Stomach smooth muscle (tissue), 2 donors: ENCODE measurements around the gene SCN2B.

ENCODE experiments used
- H3K27ac ChIP-seq: one replicate; pipeline ENCODE4 v1.7.0; 2013; ENCODE audit warnings: mild to moderate bottlenecking, low read length, inconsistent platforms
- H3K27me3 ChIP-seq, 2 donors: one replicate each; pipeline ENCODE4 v1.7.0; 2013; ENCODE audit warnings: low read length in 2 of 2; ENCODE audit not compliant: insufficient read depth in 2 of 2, control insufficient read depth in 1 of 2
- H3K36me3 ChIP-seq, 2 donors: one replicate each; pipeline ENCODE4 v1.7.0; 2013; ENCODE audit warnings: low read length in 2 of 2; ENCODE audit not compliant: control insufficient read depth in 2 of 2, insufficient read depth in 2 of 2
- H3K4me1 ChIP-seq: one replicate; pipeline ENCODE4 v1.7.0; 2013; ENCODE audit warnings: low read length; ENCODE audit not compliant: control insufficient read depth, insufficient read depth
- H3K4me3 ChIP-seq, 2 donors: one replicate each; pipeline ENCODE4 v1.7.0; 2013; ENCODE audit warnings: low read length in 2 of 2
- H3K9ac ChIP-seq, 2 donors: one replicate each; pipeline ENCODE4 v1.7.0; 2013; ENCODE audit warnings: low read length in 2 of 2, mild to moderate bottlenecking in 1 of 2
- H3K9me3 ChIP-seq, 2 donors: one replicate each; pipeline ENCODE4 v1.7.0; 2013; ENCODE audit warnings: low read length in 2 of 2; ENCODE audit not compliant: control insufficient read depth in 2 of 2
- donor health status: healthy.
- donor health status: Pancreatic carcinoma.

The SCN2B gene

DNA sequence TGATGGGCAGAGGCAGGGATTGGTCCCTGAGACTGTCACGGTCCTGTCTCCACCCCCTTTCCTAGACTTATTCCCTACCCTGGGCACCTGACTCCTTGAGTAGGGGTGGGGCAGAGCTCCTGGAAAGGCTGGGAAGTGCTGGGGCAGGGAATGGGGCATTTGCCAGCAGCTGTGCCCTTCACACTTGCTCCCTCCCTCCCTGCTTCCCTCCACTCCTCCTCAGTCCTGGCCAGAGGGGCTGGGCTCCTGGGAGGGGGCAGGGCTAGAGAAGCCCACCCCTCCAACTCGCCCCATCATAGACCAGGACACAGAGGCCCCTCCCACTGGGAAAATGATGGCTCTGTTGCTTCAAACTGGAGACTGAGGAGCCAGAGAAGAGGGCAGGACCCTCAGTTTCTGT lies 11.6 kb downstream of the SCN2B start:
- Histone ChIP-seq H3K27ac (no peak overlapping the region), H3K27me3 (peaks cover 7 to 23% of the 10 kb centered on the region in 2 donors), H3K4me1 (peaks cover 4% of the 10 kb centered on the region), H3K9me3 (no peaks in the 10 kb centered on the region), H3K9ac (no peak overlapping the region), H3K36me3 (no peaks in the 10 kb centered on the region), H3K4me3 (no peak overlapping the region)

DNA sequence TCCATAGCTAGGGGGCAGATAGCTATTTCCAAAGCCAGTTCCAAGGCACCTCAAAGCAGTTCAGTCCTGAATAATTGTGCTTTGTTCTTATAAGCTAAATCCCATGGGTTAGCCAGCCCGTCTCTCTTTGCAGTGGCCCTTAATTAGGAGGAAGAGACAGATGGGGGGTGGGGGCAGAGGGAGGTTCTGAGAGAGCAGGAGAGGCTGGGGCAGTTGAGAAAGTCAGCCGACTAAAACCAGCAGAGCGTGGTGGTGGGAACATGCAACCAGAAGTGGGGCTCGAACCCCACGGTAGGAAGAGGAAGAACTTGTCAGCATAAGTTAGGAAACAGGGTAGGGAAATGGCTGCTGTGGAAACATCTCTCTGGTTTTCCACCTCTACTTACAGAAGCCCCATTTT lies 12.9 kb downstream of the SCN2B start:
- H3K27me3 ChIP-seq, result peaks cover 12 to 29% of the 10 kb centered on the region in 2 donors
- H3K9me3 ChIP-seq, result no peaks in the 10 kb centered on the region
- no peaks in the 10 kb centered on the region for H3K4me1 ChIP-seq

DNA sequence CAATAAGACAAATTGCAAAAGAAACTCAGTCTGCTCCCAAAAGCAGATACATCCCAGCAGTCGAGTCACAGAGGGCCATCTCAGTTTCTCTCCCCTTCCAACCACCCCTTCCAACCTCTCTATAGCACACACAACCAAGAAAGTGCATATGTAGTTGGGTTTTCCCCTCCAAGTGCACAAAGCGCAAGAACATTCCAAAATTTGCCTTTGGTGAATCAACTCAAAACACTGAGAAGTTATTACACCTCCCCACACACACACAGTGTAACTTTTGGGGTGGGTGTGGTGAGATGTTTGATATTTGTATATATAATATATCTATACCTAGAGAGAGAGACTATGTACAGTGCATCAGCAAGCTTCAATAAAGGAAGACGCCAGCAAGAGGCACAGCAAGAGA lies 13.6 kb downstream of the SCN2B start:
- no peaks in the 10 kb centered on the region for H3K4me1 ChIP-seq
- H3K36me3 ChIP-seq, result no peaks in the 10 kb centered on the region
- no peak overlapping the region for H3K9ac ChIP-seq
- H3K27me3 ChIP-seq, result peaks cover 12 to 29% of the 10 kb centered on the region in 2 donors
- no peaks in the 10 kb centered on the region for H3K9me3 ChIP-seq
- no peak overlapping the region for H3K27ac ChIP-seq
- no peak overlapping the region for H3K4me3 ChIP-seq

More for the DNA sequence above, 12.9 kb downstream of the SCN2B start:
- no peaks in the 10 kb centered on the region for H3K36me3 ChIP-seq
- H3K9ac ChIP-seq, result no peak overlapping the region
- no peak overlapping the region for H3K27ac ChIP-seq
- no peak overlapping the region for H3K4me3 ChIP-seq

DNA sequence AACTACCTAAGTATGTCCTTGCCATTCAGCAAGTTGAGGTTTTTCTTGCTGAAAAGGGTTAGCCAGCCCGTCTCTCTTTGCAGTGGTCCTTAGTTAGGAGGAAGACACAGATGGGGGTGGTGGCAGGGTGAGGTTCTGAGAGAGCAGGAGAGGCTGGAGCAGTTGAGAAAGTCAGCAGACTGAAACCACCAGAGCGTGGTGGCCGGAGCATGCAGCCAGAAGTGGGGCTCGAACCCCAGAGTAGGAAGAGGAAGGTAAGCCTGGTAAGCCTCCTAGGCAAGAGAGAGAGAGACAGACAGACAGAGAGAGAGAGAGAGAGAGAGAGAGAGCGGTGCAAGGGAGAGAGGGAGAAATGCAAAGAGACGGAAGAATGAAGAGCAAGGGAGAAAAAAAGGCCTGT lies 14.7 kb downstream of the SCN2B start:
- no peak overlapping the region for H3K9ac ChIP-seq
- H3K27ac ChIP-seq, result no peak overlapping the region
- no peak overlapping the region for H3K4me3 ChIP-seq
- H3K36me3 ChIP-seq, result no peaks in the 10 kb centered on the region
- H3K27me3 ChIP-seq, result peaks cover 20 to 37% of the 10 kb centered on the region in 2 donors
- peaks cover 5% of the 10 kb centered on the region for H3K4me1 ChIP-seq
- H3K9me3 ChIP-seq, result no peaks in the 10 kb centered on the region

DNA sequence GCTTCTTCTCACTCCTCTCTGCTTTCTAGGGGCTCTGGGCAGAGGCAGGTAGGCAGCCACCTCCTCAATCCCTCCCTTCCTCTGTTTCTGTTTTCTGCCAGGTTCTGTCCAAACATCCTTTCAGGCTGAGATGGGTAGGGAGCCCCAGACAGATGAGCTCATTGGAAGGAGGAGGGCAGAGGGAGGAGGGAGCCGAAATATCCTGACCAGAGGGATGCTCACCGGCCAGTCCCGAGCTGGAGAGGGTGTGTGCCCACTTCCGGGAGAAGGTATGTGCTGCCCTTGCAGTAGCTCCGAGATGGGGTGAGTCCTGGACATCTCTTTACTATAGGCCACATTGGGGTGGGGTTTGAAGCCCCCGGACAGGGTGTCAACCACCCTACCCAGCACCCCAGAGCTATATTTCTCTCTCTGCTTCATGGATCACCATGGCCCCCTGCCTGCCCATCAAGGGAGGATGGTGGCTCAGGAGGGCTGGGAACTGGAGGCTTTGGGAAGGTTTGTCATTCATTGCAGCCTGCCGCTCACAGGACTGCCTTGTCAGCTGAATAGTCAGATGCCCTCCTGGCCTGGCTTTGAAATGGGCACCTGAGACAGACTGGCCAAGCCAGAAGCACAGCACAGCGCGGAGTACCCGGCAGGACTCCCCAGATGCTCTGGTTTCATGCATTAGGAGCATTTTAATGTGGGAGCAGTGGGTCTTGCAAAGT lies 19.1 kb downstream of the SCN2B start:
- Histone ChIP-seq H3K27ac (no peak overlapping the region), H3K27me3 (peaks cover 41 to 65% of the 10 kb centered on the region in 2 donors), H3K9ac (no peak overlapping the region), H3K9me3 (no peaks in the 10 kb centered on the region), H3K4me3 (no peak overlapping the region), H3K4me1 (peaks cover 18% of the 10 kb centered on the region), H3K36me3 (no peaks in the 10 kb centered on the region)

DNA sequence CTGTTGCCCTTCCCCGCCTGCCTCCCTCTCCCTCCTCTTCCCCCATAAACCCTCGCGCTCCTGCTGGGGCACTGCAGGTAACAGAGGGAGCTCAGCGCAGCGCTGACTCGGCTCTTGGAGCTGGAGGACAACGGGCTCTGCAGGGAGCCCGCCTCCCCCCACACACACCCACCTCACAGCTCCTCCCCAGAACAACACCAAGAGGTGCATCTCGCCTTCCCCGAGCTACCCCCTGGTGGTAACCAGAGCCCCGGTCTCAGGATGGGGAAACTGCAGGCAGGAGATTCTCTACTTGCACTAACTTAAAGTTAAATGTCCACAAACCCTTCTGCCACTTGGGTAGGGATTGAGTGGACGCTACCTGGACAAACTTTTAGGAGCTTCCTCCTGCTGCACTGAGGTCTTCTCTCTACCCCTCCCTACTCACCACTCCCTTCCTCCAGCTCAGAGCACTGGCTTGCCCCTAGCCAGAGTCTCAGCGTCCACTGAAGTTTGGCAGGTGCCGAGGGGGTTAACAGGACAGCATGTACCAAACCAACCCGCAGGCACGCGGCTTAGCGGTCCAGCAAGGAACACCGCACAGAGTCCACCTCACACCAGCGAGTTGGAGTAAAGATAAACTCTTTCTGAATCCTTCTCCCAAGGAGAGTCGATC lies 19.8 kb downstream of the SCN2B start:
- peaks cover 25% of the 10 kb centered on the region for H3K4me1 ChIP-seq
- H3K27me3 ChIP-seq, result peaks cover 47 to 67% of the 10 kb centered on the region in 2 donors
- no peaks in the 10 kb centered on the region for H3K36me3 ChIP-seq
- H3K9me3 ChIP-seq, result no peaks in the 10 kb centered on the region
- no peak overlapping the region for H3K9ac ChIP-seq
- H3K27ac ChIP-seq, result no peak overlapping the region
- no peak overlapping the region for H3K4me3 ChIP-seq

DNA sequence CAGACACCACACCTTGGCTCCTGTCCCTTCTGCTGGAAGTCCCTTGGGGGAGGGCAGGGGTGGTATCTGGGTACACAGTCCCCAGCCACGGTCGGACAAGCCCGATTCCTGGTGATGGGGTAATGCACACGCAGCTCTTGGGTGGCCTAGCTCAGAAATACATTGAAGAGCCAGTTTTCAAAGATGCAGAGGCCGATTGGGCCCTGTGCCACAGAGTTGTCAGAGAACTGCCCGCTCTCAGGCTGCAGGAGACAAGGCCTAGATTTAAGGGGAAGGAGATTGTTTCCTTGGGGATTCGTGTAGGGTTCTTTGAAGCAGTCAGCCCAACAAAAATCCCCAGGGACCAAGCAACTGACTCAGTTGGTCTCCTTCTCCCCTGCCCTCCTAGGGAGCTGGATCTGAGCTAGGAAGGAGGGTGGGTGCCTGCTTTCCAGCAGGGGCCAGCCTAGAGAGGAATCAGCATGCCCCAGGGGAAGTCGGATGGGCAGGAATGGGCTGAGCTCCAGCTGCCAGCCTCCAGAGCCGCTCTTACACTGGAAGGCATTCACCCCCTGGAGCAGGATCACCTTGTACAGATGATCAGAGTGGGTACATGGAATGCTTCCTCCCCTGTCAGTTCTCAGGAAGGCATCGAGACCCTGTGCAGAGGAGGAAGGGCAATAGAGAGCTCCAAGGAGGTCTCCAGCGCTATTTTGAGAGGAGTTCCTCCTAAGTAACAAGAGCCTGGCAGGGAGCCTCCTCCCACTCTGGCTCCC lies 20.5 kb downstream of the SCN2B start:
- H3K27me3 ChIP-seq, result peaks cover 46 to 66% of the 10 kb centered on the region in 2 donors
- H3K9me3 ChIP-seq, result no peaks in the 10 kb centered on the region
- no peak overlapping the region for H3K27ac ChIP-seq
- no peaks in the 10 kb centered on the region for H3K36me3 ChIP-seq
- peaks cover 29% of the 10 kb centered on the region for H3K4me1 ChIP-seq
- no peak overlapping the region for H3K4me3 ChIP-seq
- H3K9ac ChIP-seq, result no peak overlapping the region

DNA sequence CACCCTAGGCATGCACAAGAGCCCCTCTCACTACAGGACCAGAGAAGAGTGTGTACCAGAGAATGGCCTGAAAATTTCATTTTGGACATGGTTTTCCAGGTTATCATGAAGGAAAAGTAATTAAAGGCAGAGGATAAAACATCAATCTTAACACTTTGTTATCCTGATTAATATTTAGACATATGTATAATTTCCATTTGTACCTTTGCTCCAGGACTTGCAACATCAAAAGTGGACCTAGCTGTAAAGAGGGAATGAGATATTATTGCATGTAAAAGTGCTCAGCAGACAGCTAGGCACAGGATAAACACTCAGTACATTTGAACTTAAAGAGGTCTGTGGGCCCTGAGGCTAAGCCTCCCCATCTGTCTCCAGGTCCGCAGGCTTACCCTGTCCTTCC lies 21.8 kb downstream of the SCN2B start:
- Histone ChIP-seq H3K27ac (no peak overlapping the region), H3K4me3 (no peak overlapping the region), H3K4me1 (peaks cover 29% of the 10 kb centered on the region), H3K36me3 (no peaks in the 10 kb centered on the region), H3K27me3 (peaks cover 44 to 63% of the 10 kb centered on the region in 2 donors), H3K9me3 (no peaks in the 10 kb centered on the region), H3K9ac (no peak overlapping the region)

DNA sequence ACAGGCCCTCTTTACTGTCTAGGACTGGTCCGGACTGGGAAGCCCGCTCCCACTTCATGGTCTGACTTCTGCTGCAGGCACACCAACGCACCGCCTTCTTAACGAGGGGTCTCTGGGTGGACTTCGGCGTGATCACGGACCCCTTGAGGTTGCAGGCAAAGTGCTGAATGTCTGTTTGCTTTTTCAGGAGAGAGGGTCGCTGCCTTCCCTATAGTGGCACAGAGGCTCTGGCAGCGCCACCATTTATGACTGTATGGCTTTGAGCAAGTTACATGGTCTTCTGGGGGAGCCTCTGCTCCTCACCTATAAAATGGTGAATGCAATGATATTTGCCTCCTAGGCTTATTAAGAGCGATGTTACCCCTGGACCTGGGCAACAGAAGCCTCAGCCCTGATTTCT lies 22.5 kb downstream of the SCN2B start:
- Histone ChIP-seq H3K4me3 (no peak overlapping the region), H3K27ac (no peak overlapping the region), H3K4me1 (peaks cover 29% of the 10 kb centered on the region), H3K27me3 (peaks cover 39 to 60% of the 10 kb centered on the region in 2 donors), H3K36me3 (no peaks in the 10 kb centered on the region), H3K9me3 (no peaks in the 10 kb centered on the region), H3K9ac (no peak overlapping the region)

DNA sequence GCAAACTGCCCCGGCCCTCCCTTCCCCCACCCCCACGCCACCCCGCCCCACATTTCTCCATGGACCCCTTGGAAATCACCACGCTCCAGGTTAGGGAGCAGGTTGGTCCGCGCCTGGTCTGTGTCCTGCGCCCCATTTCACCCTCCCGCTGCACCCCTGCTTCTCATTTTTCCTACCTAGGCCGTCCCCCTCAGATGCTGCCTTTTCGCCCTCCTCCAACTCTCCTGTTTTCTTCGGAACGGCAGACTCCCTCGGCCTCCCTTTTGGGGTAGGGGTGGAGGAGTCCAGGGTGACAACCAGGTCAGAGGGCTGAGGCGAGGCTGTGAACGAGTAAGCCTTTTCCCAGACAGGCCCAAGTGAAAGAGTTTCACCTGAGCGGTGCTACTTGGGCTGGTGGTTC lies 22.9 kb downstream of the SCN2B start:
- Histone ChIP-seq H3K9me3 (no peaks in the 10 kb centered on the region), H3K4me1 (peaks cover 29% of the 10 kb centered on the region), H3K27me3 (peaks cover 39 to 58% of the 10 kb centered on the region in 2 donors), H3K36me3 (no peaks in the 10 kb centered on the region), H3K4me3 (peak overlapping the region in 1 of 2 donors; percentile 73), H3K9ac (no peak overlapping the region), H3K27ac (no peak overlapping the region)
